Mesodermal cell (in vitro differentiated cells): Measurements from ENCODE around the gene TOR1AIP1.
A peak's percentile ranks its signal among the peaks of the same experiment; 100 is the strongest.

Source experiments
- H3K27ac ChIP-seq: 2 replicates; pipeline ENCODE4 v1.7.0; 2013; ENCODE audit warnings: mild to moderate bottlenecking, low read depth, low read length, moderate library complexity; ENCODE audit not compliant: severe bottlenecking
- H3K36me3 ChIP-seq: 2 replicates; pipeline ENCODE4 v1.7.1; 2013; ENCODE audit warnings: mild to moderate bottlenecking, low read length, moderate library complexity; ENCODE audit not compliant: control insufficient read depth, insufficient read depth
- H3K4me1 ChIP-seq: one replicate; pipeline ENCODE4 v1.7.1; 2013; ENCODE audit warnings: mild to moderate bottlenecking, low read length; ENCODE audit not compliant: insufficient read depth, control insufficient read depth, poor library complexity, severe bottlenecking
- H3K4me3 ChIP-seq: 2 replicates; pipeline ENCODE4 v1.7.0; 2013; ENCODE audit warnings: low read length, control low read depth, mild to moderate bottlenecking; ENCODE audit not compliant: insufficient read depth, poor library complexity, severe bottlenecking; ENCODE audit errors: extremely low read depth
- H3K9me3 ChIP-seq: 2 replicates; pipeline ENCODE4 v1.7.1; 2013; ENCODE audit warnings: mild to moderate bottlenecking, low read length, moderate library complexity; ENCODE audit not compliant: control insufficient read depth
- WGBS, 2 experiments: methylation state at CpG; one replicate each; pipeline ENCODE4 v1.1.5; 2013; ENCODE audit warnings: missing lambda C conversion rate in 2 of 2; ENCODE audit not compliant: insufficient coverage in 2 of 2; 5-methylcytosine and 5-hydroxymethylcytosine counted together

TOR1AIP1 gene

DNA sequence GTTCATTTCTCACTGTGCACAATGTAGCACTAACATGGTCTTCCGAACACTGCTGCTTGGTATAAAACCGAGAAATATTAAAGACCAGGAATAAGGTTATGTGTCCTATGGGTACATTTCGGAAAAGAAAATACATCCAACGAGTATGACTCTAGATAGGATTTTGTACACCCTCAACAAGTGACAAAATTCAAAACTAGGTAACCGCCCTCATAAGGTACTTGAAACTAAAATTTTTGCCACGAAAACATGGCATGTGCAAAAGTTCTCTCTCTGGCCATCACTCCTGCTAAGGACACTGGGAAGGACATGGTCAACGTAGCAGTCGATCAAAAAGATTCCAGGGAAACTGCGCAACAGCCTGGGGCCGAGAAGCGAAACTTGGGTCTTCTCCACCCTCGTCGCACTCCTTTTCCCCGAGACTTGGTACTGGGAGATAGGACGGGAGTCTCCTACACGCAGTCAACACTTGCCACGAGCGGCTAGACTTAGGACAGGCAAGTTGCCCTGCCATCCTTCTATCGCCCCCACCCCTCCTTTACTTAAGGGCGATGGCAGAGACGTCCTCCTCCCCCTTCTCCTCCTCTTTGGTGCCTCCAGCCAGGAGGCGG is 338 bp upstream of the TOR1AIP1 start:
- Histone ChIP-seq H3K27ac (peak overlapping the region; percentile 99), H3K9me3 (no peaks in the 10 kb centered on the region), H3K36me3 (peaks cover 11% of the 10 kb centered on the region), H3K4me1 (no peaks in the 10 kb centered on the region), H3K4me3 (peak overlapping the region; percentile 72)
- 1 to 18% methylated on average over 10 to 13 of the region's 22 CpGs for WGBS, 2 experiments

- Histone ChIP-seq H3K36me3 (peaks cover 15% of the 10 kb centered on the region), H3K27ac (peak overlapping the region; percentile 99), H3K4me1 (no peaks in the 10 kb centered on the region), H3K4me3 (peak overlapping the region; percentile 72), H3K9me3 (no peaks in the 10 kb centered on the region)
- WGBS, 2 experiments, result 0 to 1% methylated on average over 17 to 20 of the region's 26 CpGs
These were observed 1.1 kb downstream of the TOR1AIP1 start for GRCh38 chr1:179883040-179883744.

GRCh38 chr1:179883745-179884138 is 1.7 kb downstream of the TOR1AIP1 start:
- WGBS, 2 experiments, result 12 to 19% methylated on average over 4 of the region's 4 CpGs
- Histone ChIP-seq H3K4me1 (no peaks in the 10 kb centered on the region), H3K36me3 (peaks cover 17% of the 10 kb centered on the region), H3K27ac (no peak overlapping the region), H3K4me3 (peak overlapping the region; percentile 72), H3K9me3 (no peaks in the 10 kb centered on the region)

- WGBS, 2 experiments, result 89 to 90% methylated on average over 2 of the region's 2 CpGs
- H3K9me3 ChIP-seq, result no peaks in the 10 kb centered on the region
- H3K36me3 ChIP-seq, result peaks cover 42% of the 10 kb centered on the region
- no peak overlapping the region for H3K4me3 ChIP-seq
- no peaks in the 10 kb centered on the region for H3K4me1 ChIP-seq
- no peak overlapping the region for H3K27ac ChIP-seq
These were observed 6.0 kb downstream of the TOR1AIP1 start for GRCh38 chr1:179888071-179888470.

- Histone ChIP-seq H3K9me3 (no peaks in the 10 kb centered on the region), H3K36me3 (peaks cover 50% of the 10 kb centered on the region), H3K27ac (no peak overlapping the region), H3K4me3 (no peak overlapping the region), H3K4me1 (no peaks in the 10 kb centered on the region)
- 88% methylated on average over 1 of the region's 4 CpGs; no CpG with 5 or more reads in 1 of the 2 experiments for WGBS, 2 experiments
These were observed 7.5 kb downstream of the TOR1AIP1 start for GRCh38 chr1:179889589-179889988.

DNA sequence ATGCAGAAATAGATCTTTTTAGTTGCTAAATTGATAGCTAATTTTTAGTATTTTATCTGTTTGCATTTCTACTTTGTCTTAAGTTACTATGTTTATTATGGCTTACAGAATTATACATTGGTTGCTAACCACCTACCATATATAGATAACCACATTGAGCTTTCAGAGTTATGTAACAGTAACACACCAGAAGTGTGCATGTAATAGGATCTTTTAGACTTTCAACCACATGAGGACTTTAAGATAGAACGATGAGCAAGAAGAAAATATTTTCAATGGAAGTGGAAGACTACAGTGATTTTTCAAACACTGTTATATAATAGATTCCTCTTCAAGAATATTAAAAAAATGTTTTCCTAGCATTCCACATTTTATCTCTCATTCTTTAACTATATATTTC is 28.8 kb downstream of the TOR1AIP1 start:
- Histone ChIP-seq H3K27ac (no peak overlapping the region), H3K36me3 (peaks cover 54% of the 10 kb centered on the region), H3K4me1 (no peaks in the 10 kb centered on the region), H3K4me3 (no peak overlapping the region), H3K9me3 (no peaks in the 10 kb centered on the region)
- WGBS, 2 experiments, result no CpG with 5 or more reads among the region's 1 CpG

GRCh38 chr1:179911812-179912211 is 29.7 kb downstream of the TOR1AIP1 start:
- H3K4me3 ChIP-seq, result no peak overlapping the region
- H3K4me1 ChIP-seq, result no peaks in the 10 kb centered on the region
- 100% methylated on average over 2 of the region's 3 CpGs; no CpG with 5 or more reads in 1 of the 2 experiments for WGBS, 2 experiments
- no peak overlapping the region for H3K27ac ChIP-seq
- H3K36me3 ChIP-seq, result peaks cover 54% of the 10 kb centered on the region
- H3K9me3 ChIP-seq, result no peaks in the 10 kb centered on the region

DNA sequence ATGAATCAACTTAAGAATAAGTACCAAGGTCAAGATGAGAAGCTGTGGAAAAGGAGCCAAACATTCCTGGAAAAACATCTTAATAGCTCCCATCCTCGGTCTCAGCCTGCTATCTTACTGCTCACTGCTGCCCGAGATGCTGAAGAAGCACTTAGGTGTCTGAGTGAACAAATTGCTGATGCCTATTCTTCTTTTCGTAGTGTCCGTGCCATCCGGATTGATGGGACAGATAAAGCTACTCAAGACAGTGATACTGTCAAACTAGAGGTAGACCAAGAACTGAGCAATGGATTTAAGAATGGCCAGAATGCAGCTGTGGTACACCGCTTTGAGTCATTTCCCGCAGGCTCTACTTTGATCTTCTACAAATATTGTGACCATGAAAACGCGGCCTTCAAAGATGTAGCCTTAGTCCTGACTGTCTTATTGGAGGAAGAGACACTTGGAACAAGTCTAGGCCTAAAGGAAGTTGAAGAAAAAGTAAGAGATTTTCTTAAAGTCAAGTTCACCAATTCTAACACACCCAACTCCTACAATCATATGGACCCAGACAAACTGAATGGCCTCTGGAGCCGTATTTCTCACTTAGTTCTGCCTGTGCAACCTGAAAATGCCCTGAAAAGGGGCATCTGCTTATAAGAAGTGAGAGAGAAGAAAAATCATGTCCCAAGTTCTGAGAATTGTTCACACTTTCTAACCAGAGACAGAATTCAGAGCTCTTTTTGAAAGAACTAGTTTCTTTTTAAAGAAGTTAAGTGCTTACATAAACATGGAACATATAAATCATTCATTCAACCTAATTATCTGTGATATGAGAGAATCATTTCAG is 35.7 kb downstream of the TOR1AIP1 start:
- Histone ChIP-seq H3K27ac (no peak overlapping the region), H3K4me3 (no peak overlapping the region), H3K36me3 (peaks cover 43% of the 10 kb centered on the region), H3K9me3 (no peaks in the 10 kb centered on the region), H3K4me1 (peaks cover 4% of the 10 kb centered on the region)
- WGBS, 2 experiments, result 89 to 97% methylated on average over 6 to 8 of the region's 10 CpGs

- no peak overlapping the region for H3K4me3 ChIP-seq
- peaks cover 4% of the 10 kb centered on the region for H3K4me1 ChIP-seq
- H3K27ac ChIP-seq, result peak overlapping the region; percentile 47
- 88 to 100% methylated on average over 1 of the region's 1 CpG for WGBS, 2 experiments
- no peaks in the 10 kb centered on the region for H3K9me3 ChIP-seq
- H3K36me3 ChIP-seq, result peaks cover 17% of the 10 kb centered on the region
These were observed 39.4 kb downstream of the TOR1AIP1 start for GRCh38 chr1:179921472-179921871.

DNA sequence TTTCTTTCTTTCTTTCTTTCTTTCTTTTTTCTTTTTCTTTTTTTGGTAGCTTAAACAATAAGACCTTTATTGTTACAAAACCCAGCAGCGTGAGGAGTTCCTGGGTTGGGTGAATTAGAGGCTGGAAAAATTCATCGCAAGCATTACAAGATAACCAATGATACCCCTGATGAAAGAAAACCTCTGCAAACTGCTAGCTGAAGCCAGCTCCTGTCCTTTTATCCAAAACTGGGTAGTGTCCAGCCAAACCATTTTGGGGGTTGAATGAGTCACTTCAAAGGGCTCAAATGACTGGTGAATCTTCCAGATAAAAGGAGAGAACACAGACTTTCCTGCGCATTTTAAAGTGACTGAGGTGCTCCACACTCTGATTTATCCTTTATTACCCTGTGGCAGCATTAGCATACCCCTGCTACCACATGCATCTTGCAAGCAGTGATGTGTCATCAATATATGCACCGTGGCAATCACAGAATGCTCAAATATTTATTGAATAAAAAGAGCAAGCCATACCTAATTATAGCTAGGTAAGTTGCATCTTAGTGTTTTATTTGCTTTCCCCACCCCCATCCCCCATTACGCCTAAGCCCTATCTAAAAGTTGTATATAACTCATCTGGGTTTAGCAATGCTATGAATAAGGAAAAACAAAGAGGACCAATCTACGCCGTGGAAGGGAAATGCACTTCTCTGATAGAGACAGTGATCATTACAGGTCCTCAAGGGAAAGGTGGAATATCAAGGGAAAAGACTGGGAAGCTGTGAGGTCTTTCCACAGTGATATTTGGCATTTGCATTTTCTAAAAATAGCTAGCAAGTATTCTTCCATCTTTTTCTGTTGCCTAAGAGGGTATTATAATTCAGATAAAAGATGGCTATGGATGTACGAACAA is 40.1 kb downstream of the TOR1AIP1 start:
- H3K27ac ChIP-seq, result peak overlapping the region; percentile 47

More for the DNA sequence above, 40.1 kb downstream of the TOR1AIP1 start:
- 71 to 92% methylated on average over 3 to 4 of the region's 8 CpGs for WGBS, 2 experiments
- Histone ChIP-seq H3K4me3 (no peak overlapping the region), H3K4me1 (peaks cover 4% of the 10 kb centered on the region), H3K9me3 (no peaks in the 10 kb centered on the region), H3K36me3 (peaks cover 16% of the 10 kb centered on the region)
